Measurements from ENCODE around the gene CD40LG. TPM values are rescaled to one million over a fixed set of nuclear protein-coding genes. Genes with fewer than 3 reads are reported as not detected.

CD40LG gene
- polyA plus RNA-seq, 1 experiment: not detected

DNA sequence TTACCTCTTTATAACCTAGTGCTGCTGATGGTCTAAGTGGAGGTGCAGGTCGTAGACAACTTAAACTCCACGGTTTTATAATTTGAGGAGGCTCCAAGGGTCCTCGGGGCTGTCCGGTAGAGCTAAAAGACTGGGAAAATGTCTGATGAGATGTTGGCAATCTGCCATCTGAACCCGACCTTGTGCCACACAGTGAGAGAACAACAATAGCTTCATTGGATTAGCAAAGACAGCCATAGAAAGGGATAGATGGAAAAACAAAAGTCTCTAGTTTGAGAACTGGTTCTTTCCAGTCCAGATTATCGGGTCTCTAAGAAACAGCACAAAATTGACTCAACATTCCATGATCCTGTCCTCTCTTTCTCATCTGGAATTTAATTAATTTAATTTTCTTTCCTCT, 31.6 kb downstream of the CD40LG start:
- Histone ChIP-seq H3K9me3 (ENCODE audit: control insufficient read depth, insufficient read depth, low read length) (no peaks in the 10 kb centered on the region), H3K27me3 (ENCODE audit: control insufficient read depth, insufficient read depth, low read length) (no peaks in the 10 kb centered on the region), H3K4me3 (ENCODE audit: low read depth, low read length) (no peak overlapping the region), H3K27ac (ENCODE audit: low read depth, low read length) (no peak overlapping the region)
- POLR2A ChIA-PET: no interaction called here
- TF ChIP-seq, protein P1, sequence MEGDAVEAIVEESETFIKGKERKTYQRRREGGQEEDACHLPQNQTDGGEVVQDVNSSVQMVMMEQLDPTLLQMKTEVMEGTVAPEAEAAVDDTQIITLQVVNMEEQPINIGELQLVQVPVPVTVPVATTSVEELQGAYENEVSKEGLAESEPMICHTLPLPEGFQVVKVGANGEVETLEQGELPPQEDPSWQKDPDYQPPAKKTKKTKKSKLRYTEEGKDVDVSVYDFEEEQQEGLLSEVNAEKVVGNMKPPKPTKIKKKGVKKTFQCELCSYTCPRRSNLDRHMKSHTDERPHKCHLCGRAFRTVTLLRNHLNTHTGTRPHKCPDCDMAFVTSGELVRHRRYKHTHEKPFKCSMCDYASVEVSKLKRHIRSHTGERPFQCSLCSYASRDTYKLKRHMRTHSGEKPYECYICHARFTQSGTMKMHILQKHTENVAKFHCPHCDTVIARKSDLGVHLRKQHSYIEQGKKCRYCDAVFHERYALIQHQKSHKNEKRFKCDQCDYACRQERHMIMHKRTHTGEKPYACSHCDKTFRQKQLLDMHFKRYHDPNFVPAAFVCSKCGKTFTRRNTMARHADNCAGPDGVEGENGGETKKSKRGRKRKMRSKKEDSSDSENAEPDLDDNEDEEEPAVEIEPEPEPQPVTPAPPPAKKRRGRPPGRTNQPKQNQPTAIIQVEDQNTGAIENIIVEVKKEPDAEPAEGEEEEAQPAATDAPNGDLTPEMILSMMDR (IDR thresholded peaks at IDR 0.05; ENCODE audit: low read depth, low read length): no peak
- DNase-seq (ENCODE audit: low read depth, low spot score): no peak
- CTCF ChIA-PET: interaction anchor here (1.1 kb wide), 1 partner anchor 15 kb away, joined by 4 read pairs; no protein-coding TSS in a partner anchor

DNA sequence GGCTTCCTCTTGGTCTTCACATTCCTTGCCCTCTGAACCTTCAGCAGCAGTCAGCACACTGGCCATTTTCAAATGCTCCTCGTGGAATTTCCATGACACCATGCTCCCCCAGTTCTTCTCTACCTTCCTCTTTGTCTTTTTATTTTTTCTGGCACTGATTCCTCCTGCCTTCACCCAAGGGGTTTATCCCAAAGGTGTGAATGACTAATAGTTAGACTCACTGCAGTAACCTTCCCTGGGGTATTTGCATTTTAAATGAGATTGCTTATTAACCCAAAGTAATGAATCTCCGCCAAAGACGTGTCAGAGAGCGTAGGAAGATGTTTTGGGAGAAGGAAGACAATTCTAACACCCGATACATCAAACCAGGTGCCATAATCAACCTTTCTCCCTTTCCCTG, 36.2 kb downstream of the CD40LG start:
- Histone ChIP-seq H3K4me3 (ENCODE audit: low read depth, low read length) (no peak overlapping the region), H3K27ac (ENCODE audit: low read depth, low read length) (no peak overlapping the region), H3K27me3 (ENCODE audit: control insufficient read depth, insufficient read depth, low read length) (no peaks in the 10 kb centered on the region), H3K9me3 (ENCODE audit: control insufficient read depth, insufficient read depth, low read length) (no peaks in the 10 kb centered on the region)
- ChIA-PET CTCF (no interaction called here), POLR2A (no interaction called here)
- TF ChIP-seq, protein P1 (IDR thresholded peaks at IDR 0.05; ENCODE audit: low read depth, low read length): no peak
- no peak for DNase-seq (ENCODE audit: low read depth, low spot score)

DNA sequence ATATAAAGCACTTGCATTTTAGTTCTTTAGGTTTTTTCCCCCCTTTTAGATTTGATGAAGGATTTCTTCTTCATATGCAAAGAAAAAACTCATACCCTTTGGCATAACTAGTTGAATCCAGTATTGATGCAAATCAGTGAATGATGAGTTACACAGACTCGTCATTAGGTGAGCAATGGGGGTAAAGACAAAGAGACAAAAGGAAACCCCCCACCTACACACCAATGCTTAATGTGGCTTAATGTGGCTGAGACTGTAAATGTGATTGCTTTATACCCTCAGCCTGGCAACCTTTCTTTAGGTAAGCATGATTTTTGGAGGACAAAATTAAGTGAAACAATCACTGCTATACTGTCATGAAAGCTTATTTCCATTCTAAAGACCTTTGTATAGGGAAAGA, 39.5 kb downstream of the CD40LG start:
- no peak overlapping the region for H3K4me3 ChIP-seq (ENCODE audit: low read depth, low read length)
- no peaks in the 10 kb centered on the region for H3K9me3 ChIP-seq (ENCODE audit: control insufficient read depth, insufficient read depth, low read length)
- TF ChIP-seq, protein P1 (IDR thresholded peaks at IDR 0.05; ENCODE audit: low read depth, low read length): no peak
- no peaks in the 10 kb centered on the region for H3K27me3 ChIP-seq (ENCODE audit: control insufficient read depth, insufficient read depth, low read length)
- ChIA-PET POLR2A (no interaction called here), CTCF (no interaction called here)
- DNase-seq (ENCODE audit: low read depth, low spot score): no peak
- no peak overlapping the region for H3K27ac ChIP-seq (ENCODE audit: low read depth, low read length)

DNA sequence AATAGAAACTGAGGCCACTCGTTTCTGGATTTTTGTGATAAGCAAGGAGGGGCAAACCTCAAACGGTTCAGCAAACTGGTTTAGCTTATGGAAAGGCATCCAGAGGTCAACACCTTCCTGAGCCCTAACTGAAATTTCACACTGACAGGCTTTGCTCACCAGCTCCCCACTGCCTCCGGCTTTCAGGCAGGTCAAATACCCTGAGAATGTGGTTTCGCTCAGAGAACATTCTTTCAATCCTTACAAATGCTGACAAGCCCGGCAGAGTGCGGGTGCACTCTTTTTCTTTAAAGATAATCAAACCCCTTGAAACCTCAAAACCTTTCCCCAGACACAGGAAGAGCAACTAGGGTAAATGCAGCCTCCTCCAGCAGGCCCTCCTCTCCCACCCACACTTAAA, 41.5 kb downstream of the CD40LG start:
- TF ChIP-seq, protein P1 (IDR thresholded peaks at IDR 0.05; ENCODE audit: low read depth, low read length): no peak
- Histone ChIP-seq H3K27ac (ENCODE audit: low read depth, low read length) (peak overlapping the region; percentile 31), H3K4me3 (ENCODE audit: low read depth, low read length) (no peak overlapping the region), H3K27me3 (ENCODE audit: control insufficient read depth, insufficient read depth, low read length) (no peaks in the 10 kb centered on the region), H3K9me3 (ENCODE audit: control insufficient read depth, insufficient read depth, low read length) (no peaks in the 10 kb centered on the region)
- CTCF ChIA-PET: no interaction called here
- no peak for DNase-seq (ENCODE audit: low read depth, low spot score)
- POLR2A ChIA-PET: no interaction called here

DNA sequence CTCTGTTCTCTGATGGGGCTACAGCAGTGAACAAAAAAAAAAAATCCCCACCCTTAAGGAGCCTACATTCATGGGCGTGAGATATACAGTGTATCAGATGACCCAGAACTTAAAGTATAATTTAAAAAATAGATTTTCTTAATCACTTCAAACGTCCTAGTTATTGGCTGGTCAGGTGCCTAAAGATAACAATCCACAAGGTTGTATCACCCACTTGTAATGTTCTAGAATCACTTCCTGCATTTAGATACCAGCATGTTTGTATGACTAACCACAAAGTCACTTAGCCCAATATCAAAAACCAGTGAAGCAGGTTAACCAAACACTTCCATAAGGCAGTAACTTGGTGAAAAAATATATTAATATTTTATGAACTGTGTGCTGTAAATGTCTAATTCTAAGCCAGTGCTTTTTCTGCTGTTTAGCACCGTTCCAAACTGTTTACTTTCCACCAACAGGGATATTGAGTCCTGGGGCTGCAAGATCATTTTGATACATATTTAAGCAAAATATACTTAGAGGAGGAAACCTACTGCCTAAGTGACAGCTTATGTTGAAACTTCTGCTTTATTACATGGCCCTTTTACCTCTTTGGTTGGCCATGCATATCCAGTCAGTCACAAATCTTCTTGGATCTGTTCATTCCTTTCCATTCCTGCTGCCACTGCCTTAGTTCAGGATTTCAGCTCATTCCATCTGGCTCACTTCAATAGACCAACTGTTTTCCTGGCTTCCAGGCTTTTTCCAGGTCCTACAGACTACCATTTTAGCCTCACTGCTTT, 43.3 kb downstream of the CD40LG start:
- ChIA-PET CTCF (no interaction called here), POLR2A (no interaction called here)
- Histone ChIP-seq H3K9me3 (ENCODE audit: control insufficient read depth, insufficient read depth, low read length) (no peaks in the 10 kb centered on the region), H3K27ac (ENCODE audit: low read depth, low read length) (no peak overlapping the region), H3K4me3 (ENCODE audit: low read depth, low read length) (no peak overlapping the region), H3K27me3 (ENCODE audit: control insufficient read depth, insufficient read depth, low read length) (no peaks in the 10 kb centered on the region)
- DNase-seq (ENCODE audit: low read depth, low spot score): no peak
- TF ChIP-seq, protein P1 (IDR thresholded peaks at IDR 0.05; ENCODE audit: low read depth, low read length): no peak

All from AG04450 (cell line).